ENCODE data around the gene MBD5.

MBD5 gene

DNA sequence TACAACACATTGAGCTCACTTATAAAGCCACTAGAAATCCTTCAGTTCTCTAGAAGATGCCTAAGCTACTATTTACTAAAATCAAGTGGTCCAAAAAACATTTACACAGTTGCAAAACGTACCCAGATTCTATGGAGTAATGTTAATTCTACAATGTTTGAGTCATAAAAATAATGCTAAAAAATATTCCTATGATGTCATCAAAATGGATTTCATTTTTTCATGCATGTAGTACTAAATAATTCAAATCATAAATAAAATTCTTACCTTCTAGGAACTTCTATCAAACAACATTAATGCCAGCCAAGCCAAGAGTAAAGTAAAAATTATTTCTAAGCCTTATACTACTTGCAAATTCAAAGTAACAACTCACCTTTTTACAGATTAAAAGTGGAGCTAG is 454.7 kb downstream of the MBD5 start:
- DNase-seq (ENCODE audit: extremely low read depth, low read depth): no peak
- no peak overlapping the region for H3K4me3 ChIP-seq (replicated peaks; ENCODE audit: low read depth, low read length)
- TF ChIP-seq, protein P1, sequence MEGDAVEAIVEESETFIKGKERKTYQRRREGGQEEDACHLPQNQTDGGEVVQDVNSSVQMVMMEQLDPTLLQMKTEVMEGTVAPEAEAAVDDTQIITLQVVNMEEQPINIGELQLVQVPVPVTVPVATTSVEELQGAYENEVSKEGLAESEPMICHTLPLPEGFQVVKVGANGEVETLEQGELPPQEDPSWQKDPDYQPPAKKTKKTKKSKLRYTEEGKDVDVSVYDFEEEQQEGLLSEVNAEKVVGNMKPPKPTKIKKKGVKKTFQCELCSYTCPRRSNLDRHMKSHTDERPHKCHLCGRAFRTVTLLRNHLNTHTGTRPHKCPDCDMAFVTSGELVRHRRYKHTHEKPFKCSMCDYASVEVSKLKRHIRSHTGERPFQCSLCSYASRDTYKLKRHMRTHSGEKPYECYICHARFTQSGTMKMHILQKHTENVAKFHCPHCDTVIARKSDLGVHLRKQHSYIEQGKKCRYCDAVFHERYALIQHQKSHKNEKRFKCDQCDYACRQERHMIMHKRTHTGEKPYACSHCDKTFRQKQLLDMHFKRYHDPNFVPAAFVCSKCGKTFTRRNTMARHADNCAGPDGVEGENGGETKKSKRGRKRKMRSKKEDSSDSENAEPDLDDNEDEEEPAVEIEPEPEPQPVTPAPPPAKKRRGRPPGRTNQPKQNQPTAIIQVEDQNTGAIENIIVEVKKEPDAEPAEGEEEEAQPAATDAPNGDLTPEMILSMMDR (IDR thresholded peaks at IDR 0.05; ENCODE audit: low read depth, low read length, missing control alignments): no peak

DNA sequence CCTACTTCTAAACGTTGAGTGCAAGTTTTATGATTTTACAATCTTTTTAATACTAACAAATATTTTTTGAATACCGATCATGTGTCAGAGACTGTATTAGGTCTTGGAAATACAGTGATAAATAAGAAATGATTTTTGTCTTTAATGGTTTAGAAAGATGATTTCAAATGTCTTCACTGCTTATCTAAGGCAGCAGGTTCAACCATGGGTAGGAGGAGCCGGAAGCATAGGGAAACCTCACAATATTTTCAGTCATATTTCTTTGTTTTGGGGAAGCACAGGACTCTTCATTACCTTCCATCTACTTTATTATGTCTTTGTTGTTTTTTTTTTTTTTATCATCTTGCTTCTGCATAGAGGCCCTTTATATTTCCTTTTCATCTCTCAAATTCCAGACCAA is 458.5 kb downstream of the MBD5 start:
- DNase-seq (ENCODE audit: extremely low read depth, low read depth): no peak
- H3K4me3 ChIP-seq (replicated peaks; ENCODE audit: low read depth, low read length): no peak overlapping the region
- TF ChIP-seq, protein P1 (IDR thresholded peaks at IDR 0.05; ENCODE audit: low read depth, low read length, missing control alignments): no peak

DNA sequence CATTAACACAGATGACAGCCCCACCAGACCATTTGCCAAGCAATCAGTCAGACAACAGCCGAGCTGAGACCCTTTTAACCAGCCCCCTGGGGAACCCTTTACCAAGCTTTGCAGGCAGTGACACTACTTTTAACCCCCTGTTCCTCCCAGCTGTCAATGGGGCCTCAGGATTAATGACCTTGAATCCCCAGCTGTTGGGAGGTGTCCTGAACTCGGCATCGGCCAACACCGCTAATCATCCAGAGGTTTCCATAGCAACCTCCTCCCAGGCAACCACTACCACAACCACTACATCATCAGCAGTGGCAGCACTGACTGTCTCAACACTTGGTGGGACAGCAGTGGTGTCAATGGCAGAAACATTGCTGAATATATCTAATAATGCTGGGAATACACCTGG is 462.8 kb downstream of the MBD5 start:
- DNase-seq (ENCODE audit: extremely low read depth, low read depth): no peak
- TF ChIP-seq, protein P1 (IDR thresholded peaks at IDR 0.05; ENCODE audit: low read depth, low read length, missing control alignments): no peak
- H3K4me3 ChIP-seq (replicated peaks; ENCODE audit: low read depth, low read length): no peak overlapping the region

DNA sequence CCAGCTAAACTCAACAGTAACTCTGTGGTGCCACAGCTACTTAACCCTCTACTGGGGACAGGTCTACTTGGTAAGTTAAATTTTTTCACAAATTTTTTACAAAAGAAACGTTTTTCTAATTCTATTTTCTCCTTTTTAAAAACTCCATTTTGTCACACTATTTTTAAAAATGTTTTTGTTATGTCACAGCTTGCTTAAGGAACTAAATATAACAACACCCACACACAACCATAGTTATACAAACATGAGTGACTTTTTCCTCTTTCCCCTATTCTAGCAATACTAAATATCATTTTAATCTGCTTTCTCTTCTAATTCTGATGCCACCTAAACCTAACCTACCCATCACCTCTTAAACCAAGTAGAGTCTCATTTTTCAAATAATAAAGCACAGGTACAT is 463.2 kb downstream of the MBD5 start:
- DNase-seq (ENCODE audit: extremely low read depth, low read depth): no peak
- H3K4me3 ChIP-seq (replicated peaks; ENCODE audit: low read depth, low read length): no peak overlapping the region

DNA sequence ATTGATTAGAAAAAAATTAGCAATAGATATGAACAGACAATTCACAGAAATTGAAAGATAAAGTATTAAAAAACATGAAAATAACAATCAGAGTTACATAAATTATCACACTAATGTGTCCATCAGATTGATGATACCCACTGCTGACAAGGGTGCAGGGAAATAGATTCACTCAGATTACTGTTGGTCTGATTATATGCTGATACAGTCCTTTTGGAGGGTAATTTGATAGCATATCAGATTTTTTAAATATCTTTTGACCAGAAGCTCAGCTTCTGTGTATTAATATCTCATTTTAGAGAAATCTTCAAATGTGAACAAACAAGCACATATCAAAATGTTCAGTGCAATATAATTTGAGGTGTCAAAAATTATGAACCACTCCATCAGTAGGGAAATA is 465.8 kb downstream of the MBD5 start:
- TF ChIP-seq, protein P1 (IDR thresholded peaks at IDR 0.05; ENCODE audit: low read depth, low read length, missing control alignments): no peak

More for the DNA sequence above, 463.2 kb downstream of the MBD5 start:
- TF ChIP-seq, protein P1 (IDR thresholded peaks at IDR 0.05; ENCODE audit: low read depth, low read length, missing control alignments): no peak

DNA sequence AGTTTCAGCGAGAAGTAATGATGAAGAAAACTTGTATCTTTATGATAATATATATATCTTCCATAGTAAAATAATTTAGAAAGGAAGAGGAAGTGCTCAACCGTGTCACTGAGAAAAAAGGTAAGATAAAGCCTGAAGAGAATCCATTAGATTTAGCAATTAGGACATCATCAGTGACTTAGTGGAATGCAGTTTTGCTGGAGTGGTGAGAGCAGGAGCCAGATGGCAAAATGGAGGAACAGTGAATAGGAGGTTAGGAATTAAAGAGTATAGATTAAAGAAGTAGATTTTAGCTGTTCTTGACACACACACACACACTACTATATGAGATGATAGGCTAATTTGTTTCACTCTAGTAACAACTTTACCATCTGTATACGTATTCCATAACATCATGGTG is 466.5 kb downstream of the MBD5 start:
- no peak for DNase-seq (ENCODE audit: extremely low read depth, low read depth)
- TF ChIP-seq, protein P1 (IDR thresholded peaks at IDR 0.05; ENCODE audit: low read depth, low read length, missing control alignments): no peak
- H3K4me3 ChIP-seq (replicated peaks; ENCODE audit: low read depth, low read length): no peak overlapping the region

More for the DNA sequence above, 465.8 kb downstream of the MBD5 start:
- no peak for DNase-seq (ENCODE audit: extremely low read depth, low read depth)
- no peak overlapping the region for H3K4me3 ChIP-seq (replicated peaks; ENCODE audit: low read depth, low read length)

DNA sequence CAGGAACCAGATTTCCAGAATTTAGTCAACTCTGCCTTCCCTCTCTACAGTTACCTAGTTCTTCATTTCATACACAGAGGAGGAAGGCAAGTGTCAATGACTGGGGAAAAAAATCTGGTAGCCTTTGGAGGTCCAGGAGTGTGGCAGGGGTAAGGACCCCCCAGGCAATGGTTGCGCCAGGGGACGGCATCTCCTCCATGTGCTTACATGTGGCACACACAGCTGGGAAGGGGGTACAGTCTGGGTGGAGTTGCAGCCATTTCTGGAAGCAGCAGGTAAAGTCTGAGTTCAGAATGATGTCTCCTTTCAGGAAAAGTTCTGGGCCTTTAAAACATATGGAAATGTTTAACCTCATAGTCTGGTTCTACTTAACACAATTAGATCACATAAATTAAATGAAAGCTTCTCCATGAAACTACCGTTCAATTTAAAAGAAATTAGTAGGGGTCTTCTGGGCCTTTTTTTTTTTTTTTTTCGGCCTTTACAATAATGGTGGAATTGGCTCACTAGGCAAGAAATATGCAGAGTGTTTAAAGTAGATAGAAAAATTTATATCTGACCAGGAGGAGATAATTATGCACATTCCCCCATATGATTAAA is 470.0 kb downstream of the MBD5 start:
- TF ChIP-seq, protein P1 (IDR thresholded peaks at IDR 0.05; ENCODE audit: low read depth, low read length, missing control alignments): no peak
- no peak for DNase-seq (ENCODE audit: extremely low read depth, low read depth)
- no peak overlapping the region for H3K4me3 ChIP-seq (replicated peaks; ENCODE audit: low read depth, low read length)

Measured in HFF-Myc (cell line).